VCaP (cell line): ENCODE measurements around the gene CREB3L1.
A peak's percentile ranks its signal among the peaks of the same experiment; 100 is the strongest.

Source experiments
- H3K27ac ChIP-seq: fragments of 450-650 bp; 2 replicates; pipeline ENCODE4 v1.5.1; 2017
- CTCF ChIP-seq: fragments of 450-650 bp; conservative IDR thresholded peaks from 2 replicates; pipeline ENCODE4 v1.5.1; 2017; ENCODE audit warnings: mild to moderate bottlenecking, moderate library complexity

CREB3L1 gene

GRCh38 chr11:46277622-46278386, at the start of gene CREB3L1:
Gene CREB3L1, plus strand, starts transcription at chr11:46277662. Its CDS starts 450 bp downstream, at chr11:46278112.
- TF ChIP-seq CTCF: no peak
- H3K27ac ChIP-seq: peak within 1 kb of the TSS; percentile 88

GRCh38 chr11:46229230-46229629, 48.2 kb upstream of the CREB3L1 start:
- H3K27ac ChIP-seq: no peak overlapping the region
- no peak for TF ChIP-seq CTCF

- TF ChIP-seq CTCF: no peak
- no peak overlapping the region for H3K27ac ChIP-seq
Observed at GRCh38 chr11:46234311-46234710, 43.2 kb upstream of the CREB3L1 start.

GRCh38 chr11:46235777-46236688, 41.4 kb upstream of the CREB3L1 start:
- no peak for TF ChIP-seq CTCF
- no peak overlapping the region for H3K27ac ChIP-seq

- H3K27ac ChIP-seq: no peak overlapping the region
- TF ChIP-seq CTCF: no peak
Observed at GRCh38 chr11:46236918-46237247, 40.6 kb upstream of the CREB3L1 start.

GRCh38 chr11:46237248-46238077, 40.0 kb upstream of the CREB3L1 start:
- TF ChIP-seq CTCF: no peak
- H3K27ac ChIP-seq: peak overlapping the region; percentile 36; the same call in 1 of the 2 replicates
